Fibroblast of skin of back (primary cell): ENCODE results near the gene MFN2.
"Not testable (repeated sequence)": the region's sequence is repeated elsewhere in the genome, so short reads cannot be mapped to it uniquely, and the experiment has no call there.

Experiments used
- DNase-seq: peaks from one replicate; pipeline ENCODE4 v3.0.0-alpha.2; 2013

Gene MFN2

GRCh38 chr1:12028957-12029511, 48.8 kb downstream of the MFN2 start:
- no peak for DNase-seq

GRCh38 chr1:12029720-12030339, 49.6 kb downstream of the MFN2 start:
- DNase-seq = no peak

- DNase-seq = peak; percentile 27
Measured at GRCh38 chr1:12031039-12031980, 51.1 kb downstream of the MFN2 start.

GRCh38 chr1:12032161-12032621, 51.9 kb downstream of the MFN2 start:
- no peak for DNase-seq

- not testable (repeated sequence) for DNase-seq
Measured at GRCh38 chr1:12033441-12033840, 53.2 kb downstream of the MFN2 start.

GRCh38 chr1:12034381-12034801, 54.1 kb downstream of the MFN2 start:
- DNase-seq = no peak

- no peak for DNase-seq
Measured at GRCh38 chr1:12035312-12035711, 55.1 kb downstream of the MFN2 start.

GRCh38 chr1:12037486-12038355, 57.5 kb downstream of the MFN2 start:
- no peak for DNase-seq

- DNase-seq = no peak
Measured at GRCh38 chr1:12038356-12039163, 58.3 kb downstream of the MFN2 start.

GRCh38 chr1:12039164-12039525, 58.9 kb downstream of the MFN2 start:
- no peak for DNase-seq

GRCh38 chr1:12039824-12040456, 59.7 kb downstream of the MFN2 start:
- DNase-seq = not testable (repeated sequence)

GRCh38 chr1:12040457-12041051, 60.3 kb downstream of the MFN2 start:
- peak; percentile 88 for DNase-seq

- not testable (repeated sequence) for DNase-seq
Measured at GRCh38 chr1:12044187-12044877, 64.1 kb downstream of the MFN2 start.

GRCh38 chr1:12046749-12047119, 66.5 kb downstream of the MFN2 start:
- DNase-seq = no peak

GRCh38 chr1:12047120-12047876, 67.1 kb downstream of the MFN2 start:
- DNase-seq = peak; percentile 22

- DNase-seq = no peak
Measured at GRCh38 chr1:12048372-12048771, 68.1 kb downstream of the MFN2 start.

GRCh38 chr1:12049616-12050015, 69.4 kb downstream of the MFN2 start:
- no peak for DNase-seq

GRCh38 chr1:12051361-12051760, 71.1 kb downstream of the MFN2 start:
- DNase-seq = no peak

- DNase-seq = peak; percentile 80
Measured at GRCh38 chr1:12052008-12052573, 71.8 kb downstream of the MFN2 start.
